PC-3 (cell line): Measurements from ENCODE around the gene CFLAR. TPM values are rescaled to one million over a fixed set of nuclear protein-coding genes. Genes with fewer than 3 reads are reported as not detected.
"Not testable (repeated sequence)": the region's sequence is repeated elsewhere in the genome, so short reads cannot be mapped to it uniquely, and the experiment has no call there.

Experiments used
- ATAC-seq: fragments of 200-7000 bp; cut with Tn5 transposase; 2 replicates; pipeline ENCODE4 v1.9.1; 2020; ENCODE audit warnings: mild to moderate bottlenecking, moderate library complexity
- BruUV-seq: library from RNA; stranded (reverse); fragments of 400-500 nt; replicated peaks from 2 replicates; lab custom pipeline; 2021; lab: Mats Ljungman, UMichigan
- CTCF ChIA-PET: fragments of 300-600 bp; sonication (Branson Sonifier 250); formaldehyde crosslinking; loops from one replicate; lab custom pipeline; 2022; ENCODE audit warnings: antibody characterized with exemption; lab: Charles Lee
- POLR2A ChIA-PET: fragments of 300-600 bp; sonication (Branson Sonifier 250); formaldehyde crosslinking; loops from one replicate; lab custom pipeline; 2022; ENCODE audit warnings: antibody characterized with exemption; ENCODE audit not compliant: unreplicated experiment; lab: Charles Lee
- DNase-seq: peaks from one replicate; pipeline ENCODE4 v3.0.0-alpha.2; 2015
- H2AFZ ChIP-seq: fragments of 300-600 bp; sonication (generic); 2 replicates; pipeline ENCODE4 v1.6.0; 2016; ENCODE audit warnings: antibody characterized with exemption, low read length
- H3F3A ChIP-seq: fragments of 300-600 bp; sonication (generic); one replicate; pipeline ENCODE4 v1.6.0; 2017; ENCODE audit warnings: antibody characterized with exemption, low read length, control low read depth, mild to moderate bottlenecking; ENCODE audit not compliant: unreplicated experiment
- H3K27ac ChIP-seq: fragments of 300-600 bp; sonication (generic); 2 replicates; pipeline ENCODE4 v1.5.1; 2016; ENCODE audit warnings: mild to moderate bottlenecking, low read length
- H3K27me3 ChIP-seq: fragments of 300-600 bp; sonication (generic); 2 replicates; pipeline ENCODE4 v1.6.1; 2016; ENCODE audit warnings: low read length, mixed read lengths
- H3K36me3 ChIP-seq: fragments of 300-600 bp; sonication (generic); 2 replicates; pipeline ENCODE4 v1.6.1; 2016; ENCODE audit warnings: low read depth, mixed run types, low read length, mixed read lengths
- H3K4me1 ChIP-seq: fragments of 300-600 bp; sonication (generic); 2 replicates; pipeline ENCODE4 v1.5.1; 2016; ENCODE audit warnings: low read length; ENCODE audit not compliant: insufficient read depth
- H3K4me2 ChIP-seq: fragments of 300-600 bp; sonication (generic); 2 replicates; pipeline ENCODE4 v1.6.0; 2016; ENCODE audit warnings: low read length
- H3K4me3 ChIP-seq: fragments of 300-600 bp; sonication (generic); 2 replicates; pipeline ENCODE4 v1.5.1; 2016; ENCODE audit warnings: mild to moderate bottlenecking, low read length, mixed read lengths
- H3K79me2 ChIP-seq: fragments of 300-600 bp; sonication (generic); 2 replicates; pipeline ENCODE4 v1.6.1; 2017; ENCODE audit warnings: low read length, mixed read lengths
- H3K9ac ChIP-seq: fragments of 300-600 bp; sonication (generic); 2 replicates; pipeline ENCODE4 v1.6.0; 2016; ENCODE audit warnings: mild to moderate bottlenecking, low read length
- H3K9me2 ChIP-seq: fragments of 300-600 bp; sonication (generic); replicated peaks from 2 replicates; pipeline ENCODE4 v1.6.1; 2016; ENCODE audit warnings: mixed run types, low read length, mixed read lengths
- H3K9me3 ChIP-seq: fragments of 300-600 bp; sonication (generic); 2 replicates; pipeline ENCODE4 v1.6.1; 2016; ENCODE audit warnings: low read length, mixed read lengths
- H4K20me1 ChIP-seq: fragments of 300-600 bp; sonication (generic); 2 replicates; pipeline ENCODE4 v1.6.1; 2016; ENCODE audit warnings: low read length, mixed read lengths
- EZH2 ChIP-seq: fragments of 300-600 bp; sonication (generic); IDR thresholded peaks from one replicate; pipeline ENCODE4 v1.6.1; 2017; ENCODE audit warnings: antibody characterized with exemption, mild to moderate bottlenecking, low read length; ENCODE audit not compliant: unreplicated experiment
- EZH2phosphoT487 ChIP-seq: fragments of 300-600 bp; sonication (generic); IDR thresholded peaks from 2 replicates; pipeline ENCODE4 v1.6.1; 2018; ENCODE audit warnings: mild to moderate bottlenecking, antibody characterized with exemption, low read length, borderline replicate concordance
- intact Hi-C: fragments of 100-400 bp; cut with micrococcal nuclease; formaldehyde crosslinking; loops from 2 replicates; pipeline ENCODE4 v1.9.0; 2023
- total RNA-seq: library from RNA; depleted of rRNA; stranded (reverse); fragments of >200 nt; gene quantifications from 2 replicates; pipeline ENCODE4 v1.2.3, GENCODE V29; 2014
- TF ChIP-seq, protein P1 (sequence below): fragments of 300-600 bp; sonication (generic); conservative IDR thresholded peaks from 2 replicates; pipeline ENCODE4 v1.5.1; 2017; ENCODE audit warnings: antibody characterized with exemption, low read depth, mild to moderate bottlenecking, low read length

Gene CFLAR
- total RNA-seq, 1 experiment from 2014 or later: 33.5 TPM

DNA sequence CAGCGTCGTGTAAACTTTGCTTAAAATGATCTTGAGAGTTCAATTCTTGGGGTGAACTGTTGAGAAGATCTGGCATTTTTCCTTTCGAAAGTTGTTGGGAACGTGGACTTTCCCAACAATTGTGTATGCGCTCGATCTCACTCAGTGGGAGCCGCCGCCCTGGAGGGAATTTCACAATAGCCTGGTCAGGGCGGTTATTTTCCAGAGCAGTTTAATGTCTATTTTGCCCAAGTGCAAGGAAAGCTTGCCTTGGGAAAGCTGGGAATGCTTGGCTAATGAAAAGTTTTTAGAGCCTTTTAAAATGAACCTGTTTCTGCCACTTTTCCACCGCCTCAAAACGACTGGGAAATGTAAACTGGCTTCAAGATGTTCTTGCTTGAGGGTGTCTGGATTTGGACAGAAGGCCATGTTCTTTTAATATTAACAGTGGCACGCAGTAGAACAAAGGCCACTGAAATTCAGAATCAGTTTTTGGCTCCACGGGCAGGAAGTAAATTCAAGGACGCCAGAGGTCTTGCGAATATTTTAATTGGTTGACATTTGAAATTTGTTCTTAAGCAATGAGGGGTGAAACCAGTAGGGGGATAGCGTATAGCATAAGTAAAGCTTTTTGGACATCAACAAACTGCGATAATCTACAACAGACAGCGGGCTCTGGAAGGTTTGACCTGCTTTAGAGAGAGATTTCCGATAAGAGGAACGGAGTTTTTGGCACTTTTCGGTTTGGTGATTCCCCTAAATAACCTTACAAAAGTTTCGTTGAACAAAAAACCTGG lies 1.2 kb downstream of the CFLAR start:
- intact Hi-C loops: loop anchor here (1.0 to 5.0 kb wide), 4 partner anchors 46 to 154 kb away; partner anchors contain the start of genes HYCC2 and ORC2
- H4K20me1 ChIP-seq: no peaks in the 10 kb centered on the region
- H3K9me3 ChIP-seq: no peaks in the 10 kb centered on the region
- CTCF ChIA-PET: interaction anchor here (0.6 to 1.6 kb wide), 5 partner anchors 41 to 1064 kb away, joined by 3 to 27 read pairs (median 5); no protein-coding TSS in a partner anchor
- peak; percentile 25 for ATAC-seq
- no peaks in the 10 kb centered on the region for H3K36me3 ChIP-seq
- H3K9me2 ChIP-seq: no peaks in the 10 kb centered on the region
- H3K27me3 ChIP-seq: no peaks in the 10 kb centered on the region
- TSS peak; percentile 60 for BruUV-seq
- H2AFZ ChIP-seq: peak overlapping the region; percentile 76
- peak overlapping the region; percentile 86 for H3K4me2 ChIP-seq
- peak overlapping the region; percentile 75 for H3K4me3 ChIP-seq
- peaks cover 6% of the 10 kb centered on the region for H3F3A ChIP-seq
- peaks cover 17% of the 10 kb centered on the region for H3K4me1 ChIP-seq
- H3K27ac ChIP-seq: peak overlapping the region; percentile 96
- peak overlapping the region; percentile 95 for H3K9ac ChIP-seq
- H3K79me2 ChIP-seq: peaks cover 64% of the 10 kb centered on the region
- TF ChIP-seq EZH2: no peak
- TF ChIP-seq, protein P1, sequence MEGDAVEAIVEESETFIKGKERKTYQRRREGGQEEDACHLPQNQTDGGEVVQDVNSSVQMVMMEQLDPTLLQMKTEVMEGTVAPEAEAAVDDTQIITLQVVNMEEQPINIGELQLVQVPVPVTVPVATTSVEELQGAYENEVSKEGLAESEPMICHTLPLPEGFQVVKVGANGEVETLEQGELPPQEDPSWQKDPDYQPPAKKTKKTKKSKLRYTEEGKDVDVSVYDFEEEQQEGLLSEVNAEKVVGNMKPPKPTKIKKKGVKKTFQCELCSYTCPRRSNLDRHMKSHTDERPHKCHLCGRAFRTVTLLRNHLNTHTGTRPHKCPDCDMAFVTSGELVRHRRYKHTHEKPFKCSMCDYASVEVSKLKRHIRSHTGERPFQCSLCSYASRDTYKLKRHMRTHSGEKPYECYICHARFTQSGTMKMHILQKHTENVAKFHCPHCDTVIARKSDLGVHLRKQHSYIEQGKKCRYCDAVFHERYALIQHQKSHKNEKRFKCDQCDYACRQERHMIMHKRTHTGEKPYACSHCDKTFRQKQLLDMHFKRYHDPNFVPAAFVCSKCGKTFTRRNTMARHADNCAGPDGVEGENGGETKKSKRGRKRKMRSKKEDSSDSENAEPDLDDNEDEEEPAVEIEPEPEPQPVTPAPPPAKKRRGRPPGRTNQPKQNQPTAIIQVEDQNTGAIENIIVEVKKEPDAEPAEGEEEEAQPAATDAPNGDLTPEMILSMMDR: peak; percentile 46; the same call in 1 of the 2 replicates
- peak; percentile 89 for DNase-seq
- POLR2A ChIA-PET: interaction anchor here (0.8 to 1.1 kb wide), 2 partner anchors 13 to 34 kb away, joined by 4 read pairs; no protein-coding TSS in a partner anchor

DNA sequence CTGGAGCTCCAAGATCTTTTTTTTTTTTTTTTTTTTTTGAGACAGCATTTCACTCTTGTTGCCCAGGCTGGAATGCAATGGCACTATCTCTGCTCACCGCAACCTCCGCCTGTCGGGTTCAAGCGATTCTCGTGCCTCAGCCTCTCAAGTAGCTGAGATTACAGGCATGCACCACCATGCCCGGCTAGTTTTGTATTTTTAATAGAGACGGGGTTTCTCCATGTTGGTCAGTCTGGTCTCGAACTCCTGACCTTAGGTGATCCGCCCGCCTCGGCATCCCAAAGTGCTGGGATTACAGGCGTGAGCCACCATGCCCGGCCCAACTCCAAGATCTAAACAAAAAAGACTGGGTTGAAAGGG lies 1.8 kb downstream of the CFLAR start:
- peak overlapping the region; percentile 86 for H3K4me2 ChIP-seq
- H3K4me1 ChIP-seq: peaks cover 17% of the 10 kb centered on the region
- ChIA-PET CTCF (interaction anchor here (0.6 to 1.6 kb wide), 5 partner anchors 40 to 1063 kb away, joined by 3 to 27 read pairs (median 5); no protein-coding TSS in a partner anchor), POLR2A (interaction anchor here (0.8 to 1.1 kb wide), 2 partner anchors 13 to 33 kb away, joined by 4 read pairs; no protein-coding TSS in a partner anchor)
- H3K9ac ChIP-seq: peak overlapping the region; percentile 95
- not testable (repeated sequence) for H3K9me3 ChIP-seq, H4K20me1 ChIP-seq, H3K9me2 ChIP-seq, ATAC-seq, H3F3A ChIP-seq, H3K27me3 ChIP-seq, H3K36me3 ChIP-seq, DNase-seq
- TSS peak; percentile 29 for BruUV-seq
- intact Hi-C loops: loop anchor here (1.0 to 5.0 kb wide), 7 partner anchors 17 to 154 kb away; partner anchors contain the start of genes HYCC2 and ORC2
- peak overlapping the region; percentile 75 for H3K4me3 ChIP-seq
- peak overlapping the region; percentile 96 for H3K27ac ChIP-seq
- H2AFZ ChIP-seq: peak overlapping the region; percentile 76
- peaks cover 69% of the 10 kb centered on the region for H3K79me2 ChIP-seq

DNA sequence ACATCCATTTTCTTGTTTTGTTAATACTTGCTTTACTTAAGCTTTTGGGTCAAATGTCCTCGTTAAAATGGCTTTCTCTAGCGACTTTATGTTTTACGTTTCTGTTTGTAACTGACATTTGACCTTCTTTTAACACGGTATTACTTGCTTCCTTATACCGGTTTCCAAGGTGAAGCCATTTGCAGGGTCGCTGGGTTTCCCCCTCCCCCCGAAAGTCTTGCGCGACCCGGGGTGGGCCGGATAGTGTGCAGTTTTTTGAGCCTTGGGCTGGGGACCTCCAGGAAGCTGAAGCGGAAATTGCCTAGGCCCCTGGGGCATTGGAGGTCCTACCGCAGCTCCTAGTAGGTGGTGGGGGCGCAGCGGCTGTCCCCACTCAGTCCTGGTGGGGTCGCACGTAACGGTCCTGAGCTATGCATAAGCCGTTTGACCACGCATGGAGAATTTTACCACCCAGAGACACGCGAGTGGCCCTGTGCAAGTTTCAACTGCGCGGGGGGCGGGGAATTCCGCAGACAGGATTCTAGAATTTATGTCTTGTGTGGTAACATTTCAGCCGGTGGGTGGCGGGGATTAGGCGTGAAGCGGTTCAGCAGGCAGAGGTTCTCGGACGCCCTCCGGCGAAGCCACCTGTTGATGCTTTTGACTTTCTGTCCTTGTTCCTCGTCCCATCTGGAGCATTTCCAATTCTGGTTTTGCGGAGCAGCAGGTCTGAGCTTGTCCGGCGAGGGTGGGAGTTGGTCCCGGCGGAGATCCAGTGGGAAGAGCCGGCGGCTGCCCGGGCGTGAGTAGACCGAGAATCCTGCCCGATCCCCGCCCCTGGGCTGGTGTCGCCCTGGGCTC lies 2.4 kb downstream of the CFLAR start:
- Histone ChIP-seq H3K9me2 (no peaks in the 10 kb centered on the region), H3F3A (peaks cover 6% of the 10 kb centered on the region), H3K4me1 (peaks cover 17% of the 10 kb centered on the region), H3K79me2 (peaks cover 76% of the 10 kb centered on the region), H3K9me3 (no peaks in the 10 kb centered on the region), H3K27ac (peak overlapping the region; percentile 96), H3K4me3 (peak overlapping the region; percentile 75), H3K9ac (peak overlapping the region; percentile 95), H4K20me1 (no peaks in the 10 kb centered on the region), H2AFZ (peak overlapping the region; percentile 71), H3K36me3 (no peaks in the 10 kb centered on the region), H3K27me3 (no peaks in the 10 kb centered on the region), H3K4me2 (peak overlapping the region; percentile 86)
- ATAC-seq (peak; percentile 40), DNase-seq (peak; percentile 87)
- no TSS peak for BruUV-seq
- ChIA-PET CTCF (interaction anchor here (0.6 to 1.6 kb wide), 4 partner anchors 33 to 59 kb away, joined by 3 to 27 read pairs (median 4); no protein-coding TSS in a partner anchor), POLR2A (interaction anchor here (0.6 to 1.1 kb wide), 4 partner anchors 12 to 422 kb away, joined by 4 to 16 read pairs (median 4); no protein-coding TSS in a partner anchor)
- intact Hi-C loops: loop anchor here (1.0 to 5.0 kb wide), 5 partner anchors 16 to 114 kb away; no protein-coding TSS in a partner anchor
- TF ChIP-seq EZH2phosphoT487 (no peak), EZH2 (no peak)
- TF ChIP-seq, protein P1: peak; percentile 70
